Caco-2 (cell line): ENCODE results near the gene EVA1C. TPM values are rescaled to one million over a fixed set of nuclear protein-coding genes. Genes with fewer than 3 reads are reported as not detected.
"Not testable (repeated sequence)": the region's sequence is repeated elsewhere in the genome, so short reads cannot be mapped to it uniquely, and the experiment has no call there.

Experiments
- BruUV-seq: library from RNA; stranded (reverse); fragments of 400-500 nt; replicated peaks from 2 replicates; lab custom pipeline; 2021; lab: Mats Ljungman, UMichigan
- CTCF ChIA-PET: fragments of 300-600 bp; sonication (Branson Sonifier 250); formaldehyde crosslinking; loops from one replicate; lab custom pipeline; 2022; ENCODE audit warnings: antibody characterized with exemption; lab: Charles Lee
- POLR2A ChIA-PET: fragments of 300-600 bp; sonication (Branson Sonifier 250); formaldehyde crosslinking; loops from one replicate; lab custom pipeline; 2022; ENCODE audit warnings: antibody characterized with exemption; lab: Charles Lee
- DNase-seq, 2 experiments: peaks; one replicate each; pipeline versions ENCODE4 v3.0.0 to v3.0.0-alpha.2; 2020 to 2022
- H3K27me3 ChIP-seq: replicated peaks from 2 replicates; pipeline ENCODE4 v1.6.0; 2011; ENCODE audit warnings: low read length; ENCODE audit not compliant: control insufficient read depth, insufficient read depth
- H3K36me3 ChIP-seq: 2 replicates; pipeline ENCODE4 v1.5.1; 2011; ENCODE audit warnings: low read length; ENCODE audit not compliant: control insufficient read depth, insufficient read depth
- H3K4me1 ChIP-seq: fragments of 250-450 bp; sonication (Bioruptor Pico); 2 replicates; pipeline ENCODE4 v1.5.1; 2020; ENCODE audit warnings: mild to moderate bottlenecking
- H3K4me3 ChIP-seq: 2 replicates; pipeline ENCODE4 v1.5.1; 2011; ENCODE audit warnings: low read depth, mild to moderate bottlenecking, control low read depth, low read length
- H3K9me3 ChIP-seq: fragments of 250-450 bp; sonication (Bioruptor Pico); 2 replicates; pipeline ENCODE4 v1.5.1; 2020; ENCODE audit warnings: mild to moderate bottlenecking, moderate library complexity
- H3K27ac Mint-ChIP-seq: one replicate; pipeline ENCODE4 v1.8.0; 2022; ENCODE audit warnings: mixed read lengths; ENCODE audit not compliant: unreplicated experiment
- H3K27me3 Mint-ChIP-seq: one replicate; pipeline ENCODE4 v1.8.0; 2022; ENCODE audit warnings: mixed read lengths; ENCODE audit not compliant: insufficient read depth, unreplicated experiment
- H3K36me3 Mint-ChIP-seq: one replicate; pipeline ENCODE4 v1.8.0; 2022; ENCODE audit warnings: mild to moderate bottlenecking, mixed read lengths; ENCODE audit not compliant: insufficient read depth, unreplicated experiment
- H3K4me1 Mint-ChIP-seq: one replicate; pipeline ENCODE4 v1.8.0; 2022; ENCODE audit warnings: low read depth, mixed read lengths; ENCODE audit not compliant: unreplicated experiment
- H3K4me3 Mint-ChIP-seq: one replicate; pipeline ENCODE4 v1.8.0; 2022; ENCODE audit warnings: mild to moderate bottlenecking, moderate library complexity, mixed read lengths; ENCODE audit not compliant: unreplicated experiment
- H3K9me3 Mint-ChIP-seq: one replicate; pipeline ENCODE4 v1.8.0; 2022; ENCODE audit warnings: mixed read lengths; ENCODE audit not compliant: unreplicated experiment
- CTCF ChIP-seq, 2 experiments: fragments of 200-600 bp in 1 of 2; IDR thresholded peaks; 1 replicate in 1 of 2; 2 replicates in 1 of 2; pipeline versions ENCODE4 v1.5.1 to v1.8.0; 2011 to 2022; ENCODE audit warnings: antibody characterized with exemption in 1 of 2, control low read depth in 1 of 2, inconsistent platforms in 1 of 2, low read depth in 1 of 2, low read length in 1 of 2, mild to moderate bottlenecking in 1 of 2, moderate library complexity in 1 of 2; ENCODE audit not compliant: insufficient read depth in 1 of 2, severe bottlenecking in 1 of 2, unreplicated experiment in 1 of 2
- intact Hi-C: fragments of 100-400 bp; cut with micrococcal nuclease; formaldehyde crosslinking; loops from one replicate; pipeline ENCODE4 v1.10.0; 2022; ENCODE audit not compliant: unreplicated experiment
- total RNA-seq: library from RNA; stranded (reverse); gene quantifications from 2 replicates; pipeline ENCODE4 v1.2.3, GENCODE V29; 2022

EVA1C gene
- total RNA-seq, 1 experiment from 2014 or later = not detected

DNA sequence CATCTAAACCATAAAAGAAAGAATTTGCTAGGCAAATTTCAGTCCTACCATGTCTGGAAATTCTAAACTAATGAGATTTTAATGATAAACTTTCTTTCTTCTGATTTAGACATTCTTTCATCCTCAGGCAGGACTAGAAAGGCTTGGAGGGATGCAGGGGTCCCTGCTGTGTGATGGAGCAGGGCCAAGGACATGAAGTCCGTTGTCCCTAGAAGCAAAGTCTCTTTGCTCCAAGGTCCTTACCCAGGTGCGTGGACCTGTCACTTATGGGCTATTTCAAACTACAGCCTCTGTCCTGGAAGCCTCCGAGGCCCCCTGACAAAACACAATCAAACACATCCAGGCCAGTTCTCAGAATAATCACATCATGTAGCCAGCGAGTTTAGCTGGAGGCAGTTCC is 46.3 kb upstream of the EVA1C start:
- H3K4me3 Mint-ChIP-seq = no peak overlapping the region
- H3K4me3 ChIP-seq = no peak overlapping the region
- no peak for TF ChIP-seq CTCF (IDR thresholded peaks at IDR 0.05; ENCODE audit: insufficient read depth in 1 of 2, low read depth in 1 of 2, low read length in 1 of 2, severe bottlenecking in 1 of 2, unreplicated experiment in 1 of 2)
- H3K36me3 Mint-ChIP-seq = peaks cover 63% of the 10 kb centered on the region
- ChIA-PET POLR2A (no interaction called here), CTCF (no interaction called here)
- H3K4me1 ChIP-seq = no peaks in the 10 kb centered on the region
- intact Hi-C loops = no loop called here
- no peaks in the 10 kb centered on the region for H3K9me3 Mint-ChIP-seq
- H3K27me3 Mint-ChIP-seq = no peaks in the 10 kb centered on the region
- BruUV-seq = no TSS peak
- H3K4me1 Mint-ChIP-seq = no peaks in the 10 kb centered on the region
- H3K36me3 ChIP-seq = peaks cover 2% of the 10 kb centered on the region
- H3K27me3 ChIP-seq = no peaks in the 10 kb centered on the region
- no peak for DNase-seq
- no peak overlapping the region for H3K27ac Mint-ChIP-seq
- H3K9me3 ChIP-seq = no peaks in the 10 kb centered on the region

GRCh38 chr21:32367158-32367557 is 45.3 kb upstream of the EVA1C start:
- peaks cover 63% of the 10 kb centered on the region for H3K36me3 Mint-ChIP-seq
- no peaks in the 10 kb centered on the region for H3K9me3 Mint-ChIP-seq
- ChIA-PET POLR2A (no interaction called here), CTCF (no interaction called here)
- Histone ChIP-seq H3K27me3 (no peaks in the 10 kb centered on the region), H3K4me3 (no peak overlapping the region), H3K9me3 (no peaks in the 10 kb centered on the region), H3K4me1 (no peaks in the 10 kb centered on the region), H3K36me3 (peaks cover 2% of the 10 kb centered on the region)
- no peak for DNase-seq
- no peak overlapping the region for H3K27ac Mint-ChIP-seq
- intact Hi-C loops = no loop called here
- no peaks in the 10 kb centered on the region for H3K27me3 Mint-ChIP-seq
- no peaks in the 10 kb centered on the region for H3K4me1 Mint-ChIP-seq
- TF ChIP-seq CTCF (IDR thresholded peaks at IDR 0.05; ENCODE audit: insufficient read depth in 1 of 2, low read depth in 1 of 2, low read length in 1 of 2, severe bottlenecking in 1 of 2, unreplicated experiment in 1 of 2) = no peak
- no peak overlapping the region for H3K4me3 Mint-ChIP-seq
- BruUV-seq = no TSS peak

DNA sequence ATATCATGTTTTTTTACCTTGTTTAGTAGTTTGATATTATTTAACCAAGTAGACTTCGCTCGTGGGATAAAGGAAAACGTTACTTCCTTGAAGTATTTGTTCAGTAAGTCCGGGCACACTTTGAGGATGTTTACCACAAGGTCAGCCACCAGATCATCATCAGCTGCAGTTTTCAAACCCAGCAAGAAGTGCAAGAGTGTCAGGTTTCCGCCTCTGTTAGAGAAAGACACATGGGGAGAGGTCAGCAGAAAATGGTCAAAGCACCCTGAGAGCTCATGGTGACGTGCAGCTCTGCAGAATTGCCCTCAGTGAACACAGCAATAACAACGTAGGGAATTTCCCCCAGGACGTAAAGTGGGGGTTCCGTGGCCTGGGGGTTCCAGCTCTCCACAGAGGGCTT is 44.1 kb upstream of the EVA1C start:
- Histone ChIP-seq H3K4me1 (no peaks in the 10 kb centered on the region), H3K27me3 (no peaks in the 10 kb centered on the region), H3K9me3 (no peaks in the 10 kb centered on the region), H3K36me3 (peaks cover under 1% of the 10 kb centered on the region), H3K4me3 (no peak overlapping the region)
- no peak overlapping the region for H3K4me3 Mint-ChIP-seq
- POLR2A ChIA-PET = no interaction called here
- no peak for DNase-seq
- H3K27ac Mint-ChIP-seq = no peak overlapping the region
- H3K4me1 Mint-ChIP-seq = no peaks in the 10 kb centered on the region
- TF ChIP-seq CTCF (IDR thresholded peaks at IDR 0.05; ENCODE audit: insufficient read depth in 1 of 2, low read depth in 1 of 2, low read length in 1 of 2, severe bottlenecking in 1 of 2, unreplicated experiment in 1 of 2) = no peak
- peaks cover 69% of the 10 kb centered on the region for H3K36me3 Mint-ChIP-seq
- H3K27me3 Mint-ChIP-seq = no peaks in the 10 kb centered on the region
- BruUV-seq = no TSS peak
- intact Hi-C loops = no loop called here
- CTCF ChIA-PET = no interaction called here
- no peaks in the 10 kb centered on the region for H3K9me3 Mint-ChIP-seq

DNA sequence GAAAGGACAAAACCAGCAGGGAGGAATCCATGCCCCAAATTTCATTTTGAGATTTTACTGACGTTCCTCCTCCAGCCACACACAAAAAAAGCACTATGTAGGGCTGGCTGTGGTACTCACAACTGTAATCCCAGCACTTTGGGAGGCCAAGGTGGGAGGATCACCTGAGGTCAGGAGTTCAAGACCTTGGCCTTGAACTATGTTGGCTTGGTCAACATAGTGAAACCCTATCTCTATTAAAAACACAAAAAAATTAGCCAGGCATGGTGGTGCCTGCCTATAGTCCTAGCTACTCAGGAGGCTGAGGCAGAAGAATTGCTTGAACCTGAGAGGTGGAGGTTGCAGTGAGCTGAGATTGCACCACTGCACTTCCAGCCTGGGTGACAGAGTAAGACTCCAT is 43.5 kb upstream of the EVA1C start:
- H3K27me3 ChIP-seq, H3K4me1 ChIP-seq, DNase-seq, H3K4me3 ChIP-seq, CTCF ChIA-PET, H3K9me3 Mint-ChIP-seq, H3K27me3 Mint-ChIP-seq, H3K36me3 ChIP-seq, H3K9me3 ChIP-seq, H3K27ac Mint-ChIP-seq, H3K4me1 Mint-ChIP-seq, H3K4me3 Mint-ChIP-seq, BruUV-seq, POLR2A ChIA-PET, intact Hi-C loops: not testable (repeated sequence)
- H3K36me3 Mint-ChIP-seq = peaks cover 69% of the 10 kb centered on the region
